ENCODE data around the gene LAMA1.

LAMA1 gene

GRCh38 chr18:7104649-7105048 is 12.9 kb downstream of the LAMA1 start:
- Histone ChIP-seq H3K27ac (ENCODE audit: low read length) (no peak overlapping the region), H3F3A (ENCODE audit: insufficient read depth, low read length) (no peaks in the 10 kb centered on the region), H3K4me2 (ENCODE audit: low read depth, low read length) (no peak overlapping the region), H3K36me3 (replicated peaks; ENCODE audit: insufficient read depth, low read length) (no peaks in the 10 kb centered on the region), H2AFZ (ENCODE audit: low read length) (no peak overlapping the region), H3K9me2 (replicated peaks; ENCODE audit: insufficient read depth, low read length) (no peaks in the 10 kb centered on the region), H3K79me2 (ENCODE audit: low read length) (no peaks in the 10 kb centered on the region), H3K4me1 (ENCODE audit: low read length) (no peaks in the 10 kb centered on the region), H3K9ac (ENCODE audit: low read length) (no peak overlapping the region), H3K4me3 (ENCODE audit: low read length) (no peak overlapping the region), H3K27me3 (replicated peaks; ENCODE audit: insufficient read depth, low read length) (no peaks in the 10 kb centered on the region), H3K9me3 (replicated peaks; ENCODE audit: insufficient read depth, low read length) (no peaks in the 10 kb centered on the region), H4K20me1 (ENCODE audit: insufficient read depth, low read length) (no peaks in the 10 kb centered on the region)
- no peak for TF ChIP-seq CTCF (IDR thresholded peaks at IDR 0.05; ENCODE audit: low read length)
- TF ChIP-seq EZH2phosphoT487 (IDR thresholded peaks at IDR 0.05; ENCODE audit: low read length): no peak
- TF ChIP-seq EZH2 (optimal IDR thresholded peaks at IDR 0.05; ENCODE audit: low read depth, low read length): no peak
- DNase-seq: no peak

GRCh38 chr18:7102131-7102530 is 15.5 kb downstream of the LAMA1 start:
- Histone ChIP-seq H4K20me1 (ENCODE audit: insufficient read depth, low read length) (no peaks in the 10 kb centered on the region), H3K4me3 (ENCODE audit: low read length) (no peak overlapping the region), H3K36me3 (replicated peaks; ENCODE audit: insufficient read depth, low read length) (no peaks in the 10 kb centered on the region), H3K79me2 (ENCODE audit: low read length) (no peaks in the 10 kb centered on the region), H3K9ac (ENCODE audit: low read length) (no peak overlapping the region), H3K9me2 (replicated peaks; ENCODE audit: insufficient read depth, low read length) (no peaks in the 10 kb centered on the region), H3K4me1 (ENCODE audit: low read length) (no peaks in the 10 kb centered on the region), H3F3A (ENCODE audit: insufficient read depth, low read length) (no peaks in the 10 kb centered on the region), H3K9me3 (replicated peaks; ENCODE audit: insufficient read depth, low read length) (no peaks in the 10 kb centered on the region), H3K27ac (ENCODE audit: low read length) (no peak overlapping the region), H3K27me3 (replicated peaks; ENCODE audit: insufficient read depth, low read length) (no peaks in the 10 kb centered on the region), H3K4me2 (ENCODE audit: low read depth, low read length) (no peak overlapping the region), H2AFZ (ENCODE audit: low read length) (no peak overlapping the region)
- no peak for DNase-seq
- no peak for TF ChIP-seq CTCF (IDR thresholded peaks at IDR 0.05; ENCODE audit: low read length)

GRCh38 chr18:7096838-7097237 is 20.8 kb downstream of the LAMA1 start:
- H4K20me1 ChIP-seq (ENCODE audit: insufficient read depth, low read length): no peaks in the 10 kb centered on the region
- H3K9me3 ChIP-seq (replicated peaks; ENCODE audit: insufficient read depth, low read length): no peaks in the 10 kb centered on the region
- no peaks in the 10 kb centered on the region for H3K79me2 ChIP-seq (ENCODE audit: low read length)
- H3K27me3 ChIP-seq (replicated peaks; ENCODE audit: insufficient read depth, low read length): no peaks in the 10 kb centered on the region
- no peak overlapping the region for H3K4me3 ChIP-seq (ENCODE audit: low read length)
- H3K9ac ChIP-seq (ENCODE audit: low read length): no peak overlapping the region
- H3K36me3 ChIP-seq (replicated peaks; ENCODE audit: insufficient read depth, low read length): no peaks in the 10 kb centered on the region
- H3K27ac ChIP-seq (ENCODE audit: low read length): no peak overlapping the region
- H3K4me2 ChIP-seq (ENCODE audit: low read depth, low read length): no peak overlapping the region
- TF ChIP-seq EZH2 (optimal IDR thresholded peaks at IDR 0.05; ENCODE audit: low read depth, low read length): no peak
- no peak for TF ChIP-seq EZH2phosphoT487 (IDR thresholded peaks at IDR 0.05; ENCODE audit: low read length)
- no peak for TF ChIP-seq CTCF (IDR thresholded peaks at IDR 0.05; ENCODE audit: low read length)
- no peaks in the 10 kb centered on the region for H3K4me1 ChIP-seq (ENCODE audit: low read length)
- no peak overlapping the region for H2AFZ ChIP-seq (ENCODE audit: low read length)
- H3F3A ChIP-seq (ENCODE audit: insufficient read depth, low read length): no peaks in the 10 kb centered on the region
- no peaks in the 10 kb centered on the region for H3K9me2 ChIP-seq (replicated peaks; ENCODE audit: insufficient read depth, low read length)
- no peak for DNase-seq

GRCh38 chr18:7094427-7094826 is 23.2 kb downstream of the LAMA1 start:
- no peaks in the 10 kb centered on the region for H3K27me3 ChIP-seq (replicated peaks; ENCODE audit: insufficient read depth, low read length)
- H3K9me2 ChIP-seq (replicated peaks; ENCODE audit: insufficient read depth, low read length): no peaks in the 10 kb centered on the region
- H3K36me3 ChIP-seq (replicated peaks; ENCODE audit: insufficient read depth, low read length): no peaks in the 10 kb centered on the region
- no peak for TF ChIP-seq EZH2phosphoT487 (IDR thresholded peaks at IDR 0.05; ENCODE audit: low read length)
- TF ChIP-seq CTCF (IDR thresholded peaks at IDR 0.05; ENCODE audit: low read length): no peak
- no peak for TF ChIP-seq EZH2 (optimal IDR thresholded peaks at IDR 0.05; ENCODE audit: low read depth, low read length)
- no peak overlapping the region for H3K4me2 ChIP-seq (ENCODE audit: low read depth, low read length)
- no peak overlapping the region for H3K9ac ChIP-seq (ENCODE audit: low read length)
- no peaks in the 10 kb centered on the region for H4K20me1 ChIP-seq (ENCODE audit: insufficient read depth, low read length)
- DNase-seq: no peak
- H3K4me3 ChIP-seq (ENCODE audit: low read length): no peak overlapping the region
- H3K4me1 ChIP-seq (ENCODE audit: low read length): no peaks in the 10 kb centered on the region
- no peak overlapping the region for H2AFZ ChIP-seq (ENCODE audit: low read length)
- no peak overlapping the region for H3K27ac ChIP-seq (ENCODE audit: low read length)
- H3K79me2 ChIP-seq (ENCODE audit: low read length): no peaks in the 10 kb centered on the region
- no peaks in the 10 kb centered on the region for H3F3A ChIP-seq (ENCODE audit: insufficient read depth, low read length)
- no peaks in the 10 kb centered on the region for H3K9me3 ChIP-seq (replicated peaks; ENCODE audit: insufficient read depth, low read length)

All from MM.1S (cell line).